Activated CD4-positive, alpha-beta T cell treated with anti-CD3 and anti-CD28 coated beads, Interleukin-2, amount 50 U/mL, for 48 hours (primary cell): Measurements from ENCODE around the gene AJUBA.
A peak's percentile ranks its signal among the peaks of the same experiment; 100 is the strongest.
"Not testable (repeated sequence)": the region's sequence is repeated elsewhere in the genome, so short reads cannot be mapped to it uniquely, and the experiment has no call there.

Experiments used
- DNase-seq, 2 experiments: peaks; one replicate each; pipeline ENCODE4 v3.0.0-alpha.2; 2020

The AJUBA gene

DNA sequence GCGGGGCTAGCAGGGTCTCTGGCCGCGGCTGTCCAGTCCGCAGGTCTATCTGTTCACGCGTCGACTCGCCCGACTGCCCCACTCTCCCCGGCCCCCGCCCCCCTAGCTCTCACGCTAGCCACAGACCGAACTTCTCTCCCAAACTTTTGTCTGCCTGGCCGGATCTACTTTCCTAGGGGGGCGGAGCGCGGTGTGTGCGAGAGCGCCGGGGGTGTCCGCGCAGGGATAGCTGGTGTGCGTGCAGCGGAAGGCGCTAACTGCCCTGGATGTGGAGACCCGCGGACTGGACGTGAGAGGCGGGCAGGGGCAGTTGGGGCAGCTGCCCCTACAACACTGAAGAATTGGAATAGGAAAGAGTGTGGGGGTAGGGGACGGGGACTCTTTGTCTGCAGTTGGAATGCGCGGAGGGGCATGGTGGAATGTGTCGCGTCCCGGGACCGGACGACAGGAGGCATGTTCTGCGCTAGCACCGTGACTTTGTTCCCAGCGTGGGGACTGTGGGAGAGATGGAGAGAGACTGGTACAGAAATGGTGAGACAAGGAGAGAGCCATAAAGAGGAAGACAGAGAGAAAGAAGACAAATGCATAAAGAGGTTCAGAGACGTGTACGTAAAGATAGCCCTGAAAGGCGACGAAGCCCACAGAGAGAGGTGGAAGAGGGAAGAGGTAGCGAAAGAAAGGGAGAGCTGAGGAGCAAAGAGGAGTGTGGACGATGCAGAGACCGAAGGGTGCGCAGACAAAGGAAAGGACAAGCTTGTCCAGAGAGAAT, at the start of gene AJUBA:
Gene AJUBA, minus strand, starts transcription at position 75 of the 769 bp plus-strand sequence. CDS start 285 bp downstream, outside the sequence.
- DNase-seq: peak; percentile 82 to 86

GRCh38 chr14:23030936-23031335, 48.6 kb upstream of the AJUBA start:
- no peak for DNase-seq

DNA sequence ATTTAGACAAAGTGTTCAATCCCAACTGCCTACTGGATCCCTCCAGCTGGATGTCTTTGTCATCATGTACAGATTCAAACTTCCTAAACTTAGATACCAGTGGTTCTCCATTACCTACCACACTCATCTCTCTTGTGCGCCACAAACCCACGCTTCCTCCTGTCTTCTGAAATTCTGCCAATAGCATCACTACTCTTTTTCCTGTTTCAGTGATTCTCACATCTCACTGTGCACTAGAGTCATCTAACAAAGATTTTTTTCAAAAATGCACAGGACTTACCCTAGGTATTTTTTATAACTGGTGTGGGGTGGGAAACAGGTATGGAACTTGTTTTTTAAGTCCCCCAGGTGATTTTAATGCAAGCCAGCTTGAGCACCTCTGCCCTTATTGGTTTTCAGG, 46.4 kb upstream of the AJUBA start:
- peak in 1 of 2 experiments; percentile 25 for DNase-seq

- DNase-seq: peak in 1 of 2 experiments; percentile 28
Observed at GRCh38 chr14:23025151-23025814, 42.9 kb upstream of the AJUBA start.

DNA sequence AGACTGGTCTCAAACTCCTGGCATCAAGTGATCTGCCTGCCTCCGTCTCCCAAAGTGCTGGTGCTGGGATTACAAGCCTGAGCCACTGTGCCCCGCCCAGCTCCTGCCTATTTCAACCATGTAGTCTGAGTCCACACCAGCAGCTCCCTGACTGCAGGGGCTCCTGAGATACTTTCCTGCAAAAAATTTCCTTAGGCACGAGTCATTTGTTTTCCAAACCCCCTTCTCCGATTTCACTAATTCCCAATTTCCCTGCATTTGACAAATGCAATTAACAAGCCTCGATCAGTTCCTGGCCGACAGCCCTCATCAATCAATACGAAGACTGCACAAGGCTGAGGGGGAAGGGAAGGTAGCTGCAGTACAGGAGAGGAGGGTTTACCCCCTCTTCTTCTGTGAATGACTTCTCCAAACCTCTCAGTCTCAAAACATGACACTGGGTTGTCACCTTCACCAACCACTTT, 42.3 kb upstream of the AJUBA start:
- DNase-seq: no peak

DNA sequence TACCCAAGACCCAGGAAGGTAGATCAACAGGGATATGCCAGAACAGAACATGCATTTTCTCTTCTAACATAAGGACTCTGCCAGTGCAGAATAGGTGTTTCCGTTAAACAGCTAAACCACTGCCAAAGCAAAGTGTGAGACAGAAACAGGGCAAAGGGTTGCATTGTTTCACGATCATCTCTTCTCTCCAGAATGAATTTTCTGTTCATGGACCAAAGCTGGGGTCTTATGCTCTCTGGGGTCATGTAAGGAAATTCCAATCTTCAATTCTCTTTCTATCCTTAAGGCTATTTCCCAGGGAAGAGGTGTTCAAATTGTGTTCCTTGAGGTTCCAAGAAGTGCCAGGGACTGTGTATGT, 41.4 kb upstream of the AJUBA start:
- DNase-seq: no peak

DNA sequence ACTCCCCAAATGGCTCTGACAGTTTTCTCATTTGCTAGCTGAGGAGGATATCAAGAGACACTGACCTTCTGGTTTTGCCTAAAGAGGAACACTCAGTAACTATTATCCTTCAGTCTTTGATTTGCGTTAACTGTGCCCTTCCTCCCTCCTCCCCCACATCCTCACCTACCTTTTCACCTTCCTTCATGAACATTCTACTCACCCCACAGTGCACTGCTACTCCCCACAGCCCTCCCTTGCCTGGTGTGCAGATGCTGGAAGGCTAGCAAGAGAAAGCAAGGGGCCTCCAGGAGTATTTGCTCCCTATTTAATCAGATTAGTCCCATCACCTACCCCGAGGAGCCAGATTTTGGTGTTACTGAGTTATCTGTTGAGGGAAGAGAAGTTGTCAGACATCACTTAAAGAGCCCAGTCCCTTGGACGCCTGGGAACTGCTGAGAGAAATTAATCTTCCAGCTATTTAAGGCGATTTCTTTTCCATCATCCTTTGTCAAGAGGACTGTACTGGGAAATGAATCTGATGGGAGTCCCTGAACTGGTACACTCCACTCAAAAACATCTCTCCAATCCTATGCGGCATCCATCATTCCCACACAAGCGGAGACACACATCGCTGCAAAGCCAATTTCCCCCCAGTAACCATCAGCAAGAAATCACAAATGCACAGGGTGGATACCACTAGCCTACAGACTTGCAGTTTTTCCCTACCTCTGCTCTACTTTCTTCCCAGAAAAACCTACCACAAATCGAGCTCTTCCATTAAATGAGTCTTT, 40.9 kb upstream of the AJUBA start:
- DNase-seq: no peak

DNA sequence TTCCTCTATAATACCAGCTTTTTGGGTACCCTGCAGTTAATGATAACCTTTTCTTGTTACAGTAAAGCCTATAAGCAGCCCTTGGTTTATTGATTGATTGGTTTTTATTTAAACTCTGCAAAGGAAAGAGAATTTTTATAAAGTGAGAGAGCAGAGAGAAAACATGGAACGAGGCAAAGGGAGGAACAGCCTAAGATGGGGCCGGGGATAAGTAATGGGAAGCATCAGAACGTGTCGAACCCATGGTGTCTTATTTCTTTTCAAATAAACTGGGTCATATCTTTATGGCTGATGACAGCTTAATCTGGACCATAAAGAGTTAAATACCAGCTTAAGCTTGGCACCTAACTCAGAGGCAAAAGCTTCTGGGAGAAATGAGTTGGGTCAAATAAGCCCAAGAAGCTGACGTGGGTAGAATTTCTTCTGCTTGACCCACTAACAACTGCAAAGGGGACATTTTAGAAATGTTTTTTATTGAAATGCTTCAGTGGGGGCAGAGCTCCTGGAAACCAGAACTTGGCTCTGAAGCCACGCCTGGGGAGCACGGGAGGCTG, 39.6 kb upstream of the AJUBA start:
- no peak for DNase-seq

- DNase-seq: no peak
Observed at GRCh38 chr14:23021434-23021833, 39.1 kb upstream of the AJUBA start.

- no peak for DNase-seq
Observed at GRCh38 chr14:23020143-23021128, 38.1 kb upstream of the AJUBA start.

DNA sequence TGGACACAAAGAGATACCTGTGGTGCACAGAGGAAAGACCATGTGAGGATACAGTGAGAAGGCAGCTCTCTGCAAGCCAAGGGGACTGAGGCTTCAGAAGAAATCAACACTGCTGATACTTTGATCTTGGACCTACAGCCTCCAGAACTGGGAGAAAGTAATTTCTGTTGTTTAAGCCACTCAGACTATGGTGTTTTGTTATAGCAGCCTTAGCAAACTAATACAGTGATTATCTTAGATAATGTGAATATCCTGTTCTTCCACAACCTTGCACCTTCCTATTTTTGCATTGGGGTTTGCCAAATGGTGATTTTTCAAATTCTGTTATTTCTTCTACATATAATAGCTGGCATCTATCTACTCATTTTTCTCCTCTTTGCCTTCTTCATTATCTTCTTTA, 35.8 kb upstream of the AJUBA start:
- DNase-seq: no peak

DNA sequence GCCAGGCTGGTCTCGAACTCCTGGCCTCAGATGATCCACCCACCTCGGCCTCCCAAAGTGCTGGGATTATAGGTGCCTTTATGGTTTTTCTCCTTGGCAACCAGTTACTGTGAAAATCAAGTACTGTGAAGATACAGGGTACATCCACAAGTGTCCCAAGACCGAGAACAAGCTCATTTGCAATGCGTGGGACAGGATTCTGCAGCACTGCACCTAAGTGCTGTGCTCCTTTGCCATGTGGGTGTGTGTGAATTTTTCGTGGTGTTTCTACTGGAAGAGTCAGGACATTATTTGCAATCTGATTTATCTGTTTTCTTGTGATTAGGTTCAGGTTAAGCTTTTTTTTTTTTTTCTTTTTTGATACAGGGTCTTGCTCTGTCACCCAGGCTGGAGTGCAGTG, 34.7 kb upstream of the AJUBA start:
- DNase-seq: no peak

- no peak for DNase-seq
Observed at GRCh38 chr14:23015618-23016017, 33.3 kb upstream of the AJUBA start.

DNA sequence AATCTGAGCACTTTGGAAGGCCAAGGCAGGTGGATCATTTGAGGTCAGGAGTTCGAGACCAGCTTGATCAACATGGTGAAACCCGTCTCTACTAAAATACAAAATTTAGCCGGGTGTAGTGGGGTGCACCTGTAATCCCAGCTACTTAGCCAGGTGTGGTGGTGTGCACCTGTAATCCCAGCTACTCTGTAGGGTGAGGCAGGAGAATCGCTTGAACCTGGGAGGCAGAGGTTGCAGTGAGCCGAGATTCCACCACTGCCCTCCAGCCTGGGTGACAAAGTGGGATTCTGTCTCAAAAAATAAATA, 31.4 kb upstream of the AJUBA start:
- DNase-seq: not testable (repeated sequence)

GRCh38 chr14:23013054-23013748, 30.9 kb upstream of the AJUBA start:
- no peak for DNase-seq

DNA sequence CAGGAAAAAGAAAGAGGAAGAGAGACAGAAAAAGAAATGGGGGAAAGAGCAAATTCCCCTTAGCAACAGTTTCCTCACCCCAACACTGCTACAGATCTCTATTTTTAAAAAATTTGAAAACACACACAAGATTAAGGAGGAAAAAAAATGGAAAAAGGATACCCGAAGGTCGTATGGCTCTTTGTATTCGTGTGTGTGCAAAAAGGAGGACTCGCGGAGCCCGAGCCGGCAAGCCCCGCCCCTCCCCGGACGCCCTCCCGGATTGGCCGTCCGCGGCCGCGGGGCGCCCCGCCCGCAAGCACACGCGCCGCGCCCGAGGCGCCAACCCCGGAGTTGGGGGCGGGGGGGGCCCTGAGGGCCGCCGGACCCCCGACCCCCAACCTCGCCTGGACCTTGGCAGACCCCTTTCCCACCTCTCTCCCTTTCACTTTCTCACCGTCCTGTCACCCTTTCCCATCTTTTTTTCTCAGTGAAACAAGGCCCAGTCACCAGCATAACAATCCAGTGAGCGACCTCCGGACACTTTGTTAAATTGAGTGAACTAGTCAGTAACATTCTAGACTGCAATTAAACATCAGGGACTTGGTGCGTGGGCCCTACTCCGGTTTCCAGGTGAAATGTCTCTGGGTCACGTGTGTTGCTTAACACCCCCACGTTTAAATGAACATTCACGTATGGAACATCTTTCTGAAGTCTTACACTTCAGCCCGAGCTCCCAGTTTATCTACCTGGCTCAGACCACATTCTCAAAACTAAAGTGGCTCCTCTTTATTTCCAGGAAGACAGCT, 27.8 kb upstream of the AJUBA start, which contains the start of gene C14orf93:
Gene C14orf93, minus strand, starts transcription at position 205 of the 788 bp plus-strand sequence. CDS start 11,120 bp downstream, outside the sequence.
- peak; percentile 86 to 89 for DNase-seq

DNA sequence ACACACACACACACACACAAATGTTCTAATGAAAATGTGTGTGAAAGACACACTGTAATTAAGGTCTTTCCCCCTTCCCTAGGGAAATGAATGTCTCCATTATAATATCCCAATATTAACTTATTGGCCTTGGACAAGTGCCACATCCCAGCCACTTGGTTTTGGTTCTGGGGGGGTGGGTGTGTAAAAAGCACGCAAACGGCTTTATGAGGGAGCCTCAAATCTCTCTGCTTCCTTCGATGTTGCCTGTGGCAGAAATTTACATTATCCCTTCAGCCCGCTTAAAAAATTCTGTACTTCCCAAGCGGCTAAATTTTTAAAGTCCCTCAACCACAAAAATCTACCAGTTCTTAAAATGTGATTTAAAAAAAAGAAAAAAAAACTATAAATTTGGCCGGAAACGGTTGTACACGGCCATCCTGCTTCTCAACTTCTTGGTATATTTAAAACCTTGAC, 27.2 kb upstream of the AJUBA start:
- DNase-seq: no peak

DNA sequence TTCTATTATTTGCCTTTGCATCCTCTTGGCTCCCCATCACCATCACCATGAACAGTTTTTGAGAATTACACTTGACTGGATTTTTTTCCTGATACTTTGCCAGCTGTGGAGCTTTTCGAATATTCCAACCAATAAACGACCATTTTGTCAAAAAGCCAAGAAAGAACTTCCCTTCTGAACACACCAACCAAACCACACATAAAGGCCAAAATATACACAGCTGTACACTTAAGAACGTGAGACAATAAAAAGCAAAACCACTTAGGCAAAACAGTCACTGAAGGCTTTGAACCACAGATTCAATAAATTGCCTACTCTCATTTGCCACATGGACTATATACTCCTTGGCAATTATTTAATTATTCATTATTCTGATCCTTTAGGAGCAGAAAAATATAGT, 26.5 kb upstream of the AJUBA start:
- DNase-seq: no peak

GRCh38 chr14:23006544-23007419, 24.4 kb upstream of the AJUBA start:
- DNase-seq: peak; percentile 96 to 97

DNA sequence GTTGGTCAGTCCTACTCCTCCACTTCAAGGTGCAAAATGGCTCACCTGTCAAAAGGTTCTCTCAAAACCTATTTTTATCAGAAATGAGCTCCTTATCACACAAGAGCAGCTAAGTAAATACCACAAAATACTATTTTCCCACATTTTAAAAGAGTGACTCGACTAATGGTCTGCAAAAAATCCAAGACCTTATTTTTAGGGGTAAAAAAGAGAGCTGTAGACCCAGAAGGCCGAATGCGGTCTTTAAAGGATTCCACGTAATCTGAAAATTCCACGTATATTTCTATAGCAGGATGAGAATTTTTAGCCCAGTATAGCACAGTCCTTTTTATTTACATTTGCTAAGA, 23.8 kb upstream of the AJUBA start:
- DNase-seq: no peak
